C4-2B (cell line): ENCODE measurements around the gene PPP2R5C.
"Not testable (repeated sequence)": the region's sequence is repeated elsewhere in the genome, so short reads cannot be mapped to it uniquely, and the experiment has no call there.

Experiments
- H3K27ac ChIP-seq: fragments of 450-650 bp; 2 replicates; pipeline ENCODE4 v1.5.1; 2017
- CTCF ChIP-seq: fragments of 450-650 bp; conservative IDR thresholded peaks from 2 replicates; pipeline ENCODE4 v1.5.1; 2017; ENCODE audit warnings: mild to moderate bottlenecking
- ZFX ChIP-seq: fragments of 450-650 bp; IDR thresholded peaks from 2 replicates; pipeline ENCODE4 v1.6.1; 2017

Gene PPP2R5C

DNA sequence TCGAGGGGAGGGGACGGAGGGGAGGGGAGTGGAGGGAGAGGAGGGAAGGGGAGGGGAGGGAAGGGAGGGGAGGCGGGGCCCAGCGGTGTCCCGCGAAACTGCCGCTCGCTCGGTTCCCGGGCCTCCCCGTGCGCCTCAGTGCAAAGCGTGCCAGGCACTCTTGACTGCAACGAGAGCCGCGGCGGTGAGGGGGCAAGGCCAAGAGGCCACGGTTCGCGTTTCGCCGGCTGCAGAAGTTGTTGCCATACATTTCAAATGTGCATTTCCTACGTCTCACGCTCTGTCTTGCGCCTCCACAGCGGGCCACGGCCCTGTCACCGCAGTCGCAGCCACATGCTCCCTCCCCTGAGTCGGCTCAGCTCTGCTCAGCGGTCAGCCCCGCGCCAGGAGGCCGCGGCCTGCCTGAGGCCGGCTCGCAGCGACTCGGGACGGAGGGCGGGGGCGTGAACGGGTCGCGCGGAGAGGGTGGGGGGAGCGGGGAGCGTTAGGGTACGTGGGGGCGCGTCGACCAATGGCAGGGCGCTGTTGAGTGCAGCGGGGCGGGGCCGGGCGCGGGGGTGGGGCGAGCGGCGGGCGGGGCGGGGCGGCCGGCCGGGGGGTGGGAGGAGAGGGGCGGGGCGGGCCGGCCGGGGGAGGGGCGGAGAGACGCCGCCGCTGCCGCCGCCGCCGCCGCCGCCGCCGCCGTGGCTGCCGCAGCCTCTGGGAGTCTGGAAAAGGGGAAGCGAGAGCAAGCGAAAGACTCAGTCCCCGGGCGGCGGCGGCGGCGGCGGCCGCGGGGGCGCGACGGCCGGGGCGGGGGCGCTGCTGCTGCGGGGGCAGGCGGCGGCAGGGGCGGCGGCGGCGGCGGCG is at the start of gene PPP2R5C:
PPP2R5C (plus strand) TSS at position 678 of the 849 bp plus-strand sequence. CDS start 185 bp downstream, outside the sequence.
- H3K27ac ChIP-seq: peak within 1 kb of the TSS; percentile 69
- peak; percentile 59; the same call in 1 of the 2 replicates for TF ChIP-seq ZFX
- no peak for TF ChIP-seq CTCF

GRCh38 chr14:101711857-101712233 is 49.7 kb upstream of the PPP2R5C start:
- H3K27ac ChIP-seq: not testable (repeated sequence)

- not testable (repeated sequence) for H3K27ac ChIP-seq
Observed at GRCh38 chr14:101712341-101712740, 49.2 kb upstream of the PPP2R5C start.

DNA sequence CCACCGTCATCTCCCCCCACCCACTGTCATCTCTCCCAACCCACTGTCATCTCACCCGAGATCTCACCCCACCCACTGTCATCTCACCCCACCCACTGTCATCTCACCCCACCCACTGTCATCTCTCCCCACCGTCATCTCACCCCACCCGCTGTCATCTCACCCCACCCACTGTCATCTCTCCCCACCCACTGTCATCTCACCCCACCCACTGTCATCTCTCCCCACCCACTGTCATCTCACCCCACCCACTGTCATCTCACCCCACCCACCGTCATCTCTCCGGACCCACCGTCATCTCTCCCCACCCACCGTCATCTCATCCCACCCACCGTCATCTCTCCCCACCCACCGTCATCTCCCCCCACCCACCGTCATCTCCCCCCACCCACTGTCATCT is 48.4 kb upstream of the PPP2R5C start:
- H3K27ac ChIP-seq: not testable (repeated sequence)

DNA sequence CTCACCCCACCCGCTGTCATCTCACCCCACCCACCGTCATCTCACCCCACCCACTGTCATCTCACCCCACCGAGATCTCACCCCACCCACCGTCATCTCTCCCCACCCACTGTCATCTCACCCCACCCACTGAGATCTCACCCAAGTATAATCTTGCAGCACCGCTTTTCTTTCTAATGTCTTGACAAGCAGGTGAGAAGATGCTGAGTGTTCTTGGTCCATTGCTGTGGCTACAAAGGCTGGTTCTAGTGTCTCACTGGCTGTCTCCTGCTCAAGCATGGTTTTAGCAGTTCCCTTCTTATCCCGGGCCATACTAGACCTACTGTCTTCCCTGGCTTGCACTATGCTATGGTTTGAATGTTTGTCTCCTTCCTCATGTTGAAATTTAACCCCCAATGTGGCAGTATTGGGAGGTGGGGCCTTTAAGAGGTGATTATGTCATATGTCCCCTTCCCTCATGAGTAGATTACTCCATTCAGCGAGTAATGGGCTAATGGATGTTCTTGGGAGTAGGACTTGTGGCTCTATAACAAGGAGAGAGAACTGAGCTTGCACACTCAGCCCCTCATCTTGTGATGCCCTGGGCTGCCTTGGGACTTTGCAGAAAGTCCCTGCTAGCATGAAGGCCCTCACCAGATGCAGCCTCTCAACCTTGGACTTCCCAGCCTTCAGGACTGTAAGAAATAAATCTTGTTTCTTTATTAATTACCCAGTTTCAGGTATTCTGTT is 47.7 kb upstream of the PPP2R5C start:
- no peak overlapping the region for H3K27ac ChIP-seq
- TF ChIP-seq ZFX (no peak), CTCF (no peak)

GRCh38 chr14:101714394-101714793 is 47.1 kb upstream of the PPP2R5C start:
- no peak for TF ChIP-seq CTCF
- no peak overlapping the region for H3K27ac ChIP-seq

GRCh38 chr14:101715210-101716076 is 46.1 kb upstream of the PPP2R5C start:
- no peak overlapping the region for H3K27ac ChIP-seq

More at GRCh38 chr14:101715210-101716076, 46.1 kb upstream of the PPP2R5C start:
- TF ChIP-seq CTCF: no peak
- no peak for TF ChIP-seq ZFX
